GM19468 (cell line): ENCODE data around the gene SRGAP2B.
"Not testable (repeated sequence)": the region's sequence is repeated elsewhere in the genome, so short reads cannot be mapped to it uniquely, and the experiment has no call there.

Source experiments
- ATAC-seq: cut with Tn5 transposase; IDR thresholded peaks from one replicate; pipeline ENCODE4 v1.9.1; 2021; ENCODE audit warnings: mild to moderate bottlenecking, moderate library complexity, moderate number of reproducible peaks; ENCODE audit not compliant: unreplicated experiment; ENCODE audit errors: extremely low read depth

SRGAP2B gene

DNA sequence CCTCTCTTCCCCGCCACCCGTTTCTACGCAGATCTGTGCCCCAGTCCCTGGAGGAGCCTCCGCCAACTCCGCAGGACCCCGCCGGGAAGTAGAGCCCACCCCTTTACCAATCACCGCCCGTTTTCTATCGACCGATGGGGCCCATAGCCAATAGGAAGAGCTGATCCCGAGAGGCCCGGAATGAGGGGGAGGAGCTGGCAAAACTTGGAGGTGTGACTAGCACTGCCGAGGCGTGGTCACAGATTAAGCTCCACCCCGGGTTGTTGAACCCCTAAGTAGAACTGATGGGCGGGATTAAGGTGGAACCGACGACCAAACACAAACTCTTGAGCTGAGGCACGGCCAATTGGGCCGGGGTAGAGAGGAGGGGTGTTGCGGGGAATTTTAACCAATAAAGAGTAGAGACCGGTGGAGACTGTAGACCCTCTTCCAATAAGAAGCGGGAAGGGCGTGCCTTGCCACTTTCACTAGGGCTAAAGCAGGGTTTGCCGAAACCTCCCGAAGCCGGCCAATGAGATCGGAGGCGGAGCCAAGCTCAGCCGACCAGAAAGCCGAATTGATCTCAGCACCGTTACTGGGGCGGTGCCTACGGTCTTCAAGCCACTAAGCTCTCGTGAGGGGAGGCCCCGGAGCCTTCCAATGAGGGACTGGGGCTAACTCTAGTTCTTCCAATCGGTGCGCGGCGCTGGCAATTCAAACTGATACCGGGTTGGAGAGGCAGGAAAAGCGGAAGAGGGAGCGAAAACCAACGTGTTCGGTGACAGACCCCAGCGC, at the start of gene SRGAP2B, which contains the start of gene FAM72D:
Gene SRGAP2B, minus strand, starts transcription at position 45 of the 774 bp plus-strand sequence. CDS start 2,427 bp downstream, outside the sequence.
Gene FAM72D, plus strand, starts transcription at position 691 of the 774 bp plus-strand sequence. CDS start 874 bp downstream, outside the sequence.
- peak; percentile 92 for ATAC-seq

DNA sequence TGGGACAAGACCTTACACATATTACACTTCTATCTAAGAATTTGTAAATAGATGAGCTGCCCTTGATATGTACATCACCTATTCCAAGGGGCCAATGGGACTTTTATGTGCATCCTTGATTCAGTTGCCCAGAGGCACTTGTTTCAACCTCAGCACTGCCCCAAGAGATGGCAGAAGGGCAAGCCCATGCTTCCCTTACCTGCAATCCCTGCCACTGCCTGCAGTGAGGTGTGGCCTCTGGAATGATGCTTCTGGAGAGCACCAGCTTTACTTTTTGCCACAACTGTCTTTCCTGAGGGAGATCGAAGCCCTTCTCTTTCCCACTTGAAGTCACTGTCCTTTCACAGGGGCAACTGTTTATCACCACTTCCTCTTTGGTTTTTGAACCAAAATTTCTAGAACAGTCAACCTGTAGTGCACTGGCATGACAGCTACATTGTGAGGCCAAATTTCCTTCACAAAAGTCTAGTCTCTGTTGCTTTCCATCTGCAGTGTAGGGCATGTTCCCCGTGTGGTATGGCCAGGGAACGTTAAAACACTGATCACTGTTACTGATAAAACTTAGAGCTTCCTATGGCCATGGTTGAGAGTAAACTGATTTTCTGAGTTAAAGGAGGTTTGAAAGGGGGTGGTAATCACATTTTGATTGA, 49.3 kb upstream of the SRGAP2B start:
- not testable (repeated sequence) for ATAC-seq

DNA sequence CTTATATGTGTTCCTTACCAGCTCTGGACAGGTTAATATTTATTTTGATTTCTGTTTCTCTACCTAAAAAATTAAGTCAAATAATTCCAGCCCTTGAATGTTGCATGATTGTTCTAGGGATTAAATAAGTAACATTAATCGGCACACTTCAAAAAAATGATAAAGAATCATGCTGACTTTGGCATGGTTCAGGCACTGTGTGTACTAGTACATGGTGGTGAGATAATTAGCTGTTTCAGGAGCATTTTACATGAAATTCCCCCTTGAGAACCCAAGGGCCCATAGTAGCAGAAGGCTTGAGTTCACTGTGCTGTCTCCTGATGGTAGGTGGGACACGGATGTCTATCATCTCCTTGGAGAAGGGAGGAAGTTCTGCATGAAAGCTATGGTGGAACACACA, 45.4 kb upstream of the SRGAP2B start:
- ATAC-seq = not testable (repeated sequence)

DNA sequence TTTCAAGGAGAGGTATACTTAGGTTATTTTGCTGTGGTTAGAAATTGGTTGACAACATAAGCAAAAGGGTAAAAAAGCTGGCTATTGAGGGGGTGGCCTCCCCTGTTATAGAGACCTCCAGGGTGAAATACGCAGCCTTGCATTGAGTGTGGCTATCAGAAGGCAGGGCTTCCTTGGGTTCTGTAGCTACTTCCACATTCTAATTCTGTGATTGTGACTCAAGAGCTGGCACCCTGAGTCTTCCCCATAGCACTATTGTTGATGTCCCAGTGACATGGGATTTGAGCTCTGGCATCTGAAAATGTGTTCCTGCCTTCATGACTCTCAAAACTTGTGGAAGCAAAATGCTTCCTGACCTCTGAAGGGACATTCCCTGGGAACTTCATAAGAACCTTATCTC, 39.3 kb upstream of the SRGAP2B start:
- not testable (repeated sequence) for ATAC-seq

DNA sequence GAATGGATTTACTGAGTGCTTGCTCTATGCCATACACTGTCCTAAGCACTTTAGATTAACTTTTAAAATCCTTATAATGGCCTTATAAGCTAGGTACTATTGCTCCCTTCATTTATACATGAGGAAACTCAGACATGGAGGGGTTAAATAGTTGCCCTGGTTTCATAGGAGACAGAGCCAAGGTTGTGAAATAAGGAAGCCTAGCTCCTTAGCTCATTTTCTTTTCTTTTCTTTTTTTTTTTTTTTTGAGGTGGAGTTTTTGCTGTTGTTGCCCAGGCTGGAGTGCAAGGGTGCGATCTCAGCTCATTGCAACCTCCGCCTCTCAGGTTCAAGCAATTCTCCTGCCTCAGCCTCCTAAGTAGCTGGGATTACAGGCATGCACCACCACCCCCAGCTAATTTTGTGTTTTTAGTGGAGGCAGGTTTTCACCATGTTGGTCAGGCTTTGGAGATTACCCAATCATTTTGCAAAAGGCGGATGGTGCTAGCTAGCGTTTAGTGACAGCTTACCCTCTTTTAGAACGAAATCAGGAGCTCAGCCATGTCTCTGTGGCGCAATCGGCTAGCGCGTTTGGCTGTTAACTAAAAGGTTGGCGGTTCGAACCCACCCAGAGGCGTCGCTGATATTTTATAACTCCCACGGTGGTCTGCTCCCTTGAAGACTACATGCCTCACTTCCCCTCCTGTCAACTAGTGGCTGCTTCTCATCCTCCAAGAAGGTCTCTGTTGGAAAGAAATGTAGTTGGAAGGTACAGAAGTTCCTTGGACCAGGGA, 33.8 kb upstream of the SRGAP2B start:
- not testable (repeated sequence) for ATAC-seq

DNA sequence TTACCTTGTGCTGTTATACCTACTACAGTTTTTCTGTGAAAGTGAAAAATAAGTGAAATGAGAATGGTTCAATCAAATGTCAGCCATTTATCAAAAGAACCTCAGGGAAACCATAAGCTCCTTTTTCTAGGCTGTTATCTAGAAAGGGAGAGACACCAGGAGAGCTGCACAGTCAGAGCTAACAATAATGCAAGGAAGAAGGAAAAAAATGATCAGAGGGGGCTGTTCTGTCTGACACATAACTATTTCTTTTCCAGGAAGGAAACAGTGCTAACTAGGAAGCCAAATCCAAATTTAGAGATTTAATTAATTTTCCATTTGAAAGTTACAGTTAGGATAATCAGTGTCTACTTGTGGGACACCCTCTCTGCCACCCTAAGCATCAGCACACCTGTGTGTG, 32.0 kb upstream of the SRGAP2B start:
- ATAC-seq = not testable (repeated sequence)

DNA sequence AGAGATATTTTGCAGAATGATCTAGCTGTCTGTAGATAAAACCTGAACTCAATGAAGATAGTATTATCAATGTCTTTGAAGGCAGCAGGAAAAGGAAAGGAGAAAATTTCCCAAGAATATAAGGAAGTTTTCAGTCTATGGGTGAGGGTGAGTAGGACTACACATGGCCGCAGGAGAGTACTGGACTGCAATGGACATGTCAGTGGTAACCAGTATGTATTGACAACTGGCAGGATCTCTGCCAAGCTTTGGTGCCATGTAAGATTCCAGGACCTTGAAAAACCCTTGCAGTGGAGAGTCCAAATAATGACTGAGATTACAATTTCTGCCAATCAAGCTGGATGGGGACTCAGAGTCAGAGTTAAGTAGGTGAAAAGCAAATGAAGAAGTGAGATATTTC, 30.0 kb upstream of the SRGAP2B start:
- not testable (repeated sequence) for ATAC-seq

DNA sequence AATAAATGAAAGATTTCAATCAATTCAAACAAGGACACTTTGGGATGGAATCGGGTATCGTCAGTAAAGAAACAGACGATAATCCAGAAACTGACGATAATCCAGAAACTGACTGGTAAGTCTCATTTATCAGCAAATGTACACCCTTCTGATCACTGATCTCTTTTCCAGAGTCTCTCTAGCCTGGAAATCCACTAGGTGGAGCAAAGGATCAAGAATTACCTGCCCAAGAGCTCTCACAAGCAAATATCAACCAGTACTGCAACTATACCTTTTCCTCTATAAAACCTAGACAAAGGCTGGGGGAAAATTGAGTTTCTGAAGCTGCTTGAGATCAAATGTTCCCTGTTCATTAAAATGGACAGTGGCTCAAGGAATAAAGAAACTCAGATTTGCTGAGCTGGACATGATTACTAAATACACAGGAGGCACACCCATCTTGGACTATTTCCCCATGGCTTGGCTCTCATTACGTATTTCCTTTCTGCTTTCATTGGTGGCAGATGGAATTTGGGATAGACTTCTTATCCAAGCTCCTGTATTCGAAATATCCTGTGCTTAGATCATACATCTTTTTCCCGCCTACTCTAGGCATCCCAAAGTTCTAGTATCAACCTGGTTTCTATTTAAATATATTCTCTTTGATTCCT, 29.0 kb upstream of the SRGAP2B start:
- ATAC-seq = not testable (repeated sequence)

DNA sequence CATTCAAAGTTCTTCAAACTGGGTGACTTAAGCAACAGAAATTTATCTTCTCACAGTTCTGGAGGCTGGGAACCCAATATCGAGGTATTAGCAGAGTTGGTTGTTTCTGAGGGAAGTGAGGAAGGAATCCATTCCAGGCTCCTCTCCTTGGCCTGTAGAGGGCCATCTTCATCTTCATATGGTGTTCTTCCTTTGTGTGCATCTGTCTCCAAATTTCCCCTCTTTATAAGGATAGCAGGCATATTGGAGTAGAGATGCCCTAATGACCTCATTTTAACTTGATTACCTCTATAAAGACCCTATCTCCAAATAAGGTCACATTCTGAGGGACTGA, 27.9 kb upstream of the SRGAP2B start:
- not testable (repeated sequence) for ATAC-seq

DNA sequence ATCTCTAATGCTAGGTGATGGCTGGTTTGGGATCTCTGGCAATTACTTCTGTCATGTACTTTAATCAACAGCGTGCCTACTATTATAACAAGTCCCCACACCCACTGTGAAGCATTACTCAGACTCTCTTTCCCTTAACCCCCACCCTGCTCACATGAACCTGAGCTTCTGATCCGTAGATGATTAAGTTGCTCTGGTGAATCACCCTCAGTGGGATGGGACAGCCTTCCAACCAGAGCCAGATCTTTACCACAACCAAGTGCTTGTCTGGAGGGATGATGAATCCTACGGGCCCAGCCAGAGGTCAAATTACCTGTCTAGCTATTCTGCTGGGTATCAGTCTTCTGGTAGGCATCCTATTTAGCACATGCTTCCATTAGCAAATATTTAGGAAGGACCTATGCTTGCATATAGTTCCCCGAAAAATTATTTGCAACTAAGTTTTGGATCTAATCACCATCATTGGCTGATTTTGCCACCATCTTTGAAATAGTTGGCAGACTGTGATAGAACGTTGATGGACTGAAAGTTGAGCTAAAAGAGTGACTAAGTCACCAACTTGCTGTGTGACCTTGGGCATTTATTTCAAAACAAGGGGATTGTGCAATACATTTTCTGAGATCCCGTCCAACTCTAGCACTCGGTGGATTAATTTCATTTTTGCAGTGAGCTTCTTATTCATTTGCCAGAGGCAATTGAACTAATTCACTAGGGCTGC, 27.4 kb upstream of the SRGAP2B start:
- ATAC-seq = not testable (repeated sequence)

DNA sequence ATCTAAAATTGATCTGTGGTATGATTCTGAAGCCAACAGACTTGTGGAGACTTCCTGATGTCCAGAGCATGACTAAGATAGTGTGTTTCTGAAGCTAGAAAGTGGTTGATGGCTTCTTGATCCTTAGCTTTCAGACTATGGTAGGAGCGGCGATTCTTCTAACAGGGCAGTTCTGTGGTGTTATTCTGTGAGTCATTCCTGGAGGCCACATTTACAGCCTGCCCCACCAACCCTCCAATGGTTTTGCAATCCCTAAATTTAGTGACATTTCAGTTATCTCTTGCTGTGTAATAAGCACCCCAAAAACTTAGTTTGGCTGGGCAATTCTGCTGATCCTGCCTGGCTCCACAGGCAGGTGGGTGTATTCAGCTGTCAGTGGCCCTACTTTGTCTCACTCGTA, 24.7 kb upstream of the SRGAP2B start:
- ATAC-seq = not testable (repeated sequence)

DNA sequence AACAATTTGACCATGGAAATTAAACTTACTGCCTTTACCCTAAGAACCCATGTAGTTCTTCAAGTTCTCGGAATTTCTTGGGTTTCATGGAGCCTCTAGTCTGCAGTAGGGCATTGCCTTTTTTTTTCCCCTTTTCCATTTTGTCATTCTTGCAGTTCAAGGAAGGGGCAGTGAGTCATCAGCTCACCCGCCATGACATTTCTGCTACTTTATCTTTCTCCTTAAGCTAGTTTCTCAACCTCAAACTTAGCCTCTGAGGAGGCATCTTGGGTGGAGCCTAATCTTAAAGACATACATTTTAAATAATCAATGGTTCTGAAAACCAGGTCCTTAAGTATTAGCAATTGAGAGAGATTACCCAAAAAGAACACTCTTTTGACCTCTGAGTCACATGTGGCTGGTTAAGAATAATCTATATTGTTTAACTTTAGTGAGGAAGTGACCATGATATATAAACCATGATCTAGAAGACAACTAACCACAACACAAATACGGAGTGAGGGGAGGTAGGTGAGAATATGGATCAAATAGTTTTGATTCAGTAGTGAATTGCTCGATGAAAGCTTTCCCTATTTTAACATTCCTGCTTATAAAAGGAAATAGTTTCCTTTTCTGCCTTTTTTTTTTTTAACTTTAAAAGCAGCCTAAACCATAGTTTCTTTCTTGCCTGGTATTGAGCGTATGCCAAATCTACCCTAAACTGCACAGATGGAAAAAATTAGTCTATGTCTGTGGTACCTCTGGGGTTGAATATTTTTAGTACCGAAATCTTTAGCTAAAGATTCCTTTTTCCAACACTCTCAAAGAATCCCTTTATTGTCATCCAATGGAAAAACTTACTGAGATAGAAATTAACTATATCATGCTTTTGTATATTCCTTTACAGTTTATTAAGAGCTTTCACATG, 20.7 kb upstream of the SRGAP2B start:
- ATAC-seq = not testable (repeated sequence)

DNA sequence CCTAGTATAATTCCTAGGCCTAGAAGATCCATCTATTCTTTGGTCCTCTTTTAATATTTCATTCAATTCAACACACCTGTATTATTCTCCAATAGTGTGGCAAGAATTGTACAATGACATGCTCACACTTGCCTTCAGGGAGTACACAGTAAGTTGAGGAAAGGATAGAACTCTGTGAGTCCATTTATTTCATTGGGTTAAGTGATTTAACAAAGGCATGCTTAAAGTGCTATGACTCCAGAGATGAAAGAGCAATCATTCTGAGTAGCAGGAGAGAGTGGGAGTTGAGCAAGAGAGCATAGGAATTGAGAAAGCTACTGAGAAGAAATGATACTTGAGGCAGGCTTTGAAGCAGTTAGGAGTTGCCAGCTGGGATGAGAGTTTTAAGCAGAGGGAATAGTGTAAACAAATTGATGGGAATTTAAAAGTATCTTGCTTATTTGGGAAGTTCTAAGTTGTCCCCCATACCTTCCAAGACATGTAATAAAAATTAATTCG, 19.5 kb upstream of the SRGAP2B start:
- not testable (repeated sequence) for ATAC-seq

DNA sequence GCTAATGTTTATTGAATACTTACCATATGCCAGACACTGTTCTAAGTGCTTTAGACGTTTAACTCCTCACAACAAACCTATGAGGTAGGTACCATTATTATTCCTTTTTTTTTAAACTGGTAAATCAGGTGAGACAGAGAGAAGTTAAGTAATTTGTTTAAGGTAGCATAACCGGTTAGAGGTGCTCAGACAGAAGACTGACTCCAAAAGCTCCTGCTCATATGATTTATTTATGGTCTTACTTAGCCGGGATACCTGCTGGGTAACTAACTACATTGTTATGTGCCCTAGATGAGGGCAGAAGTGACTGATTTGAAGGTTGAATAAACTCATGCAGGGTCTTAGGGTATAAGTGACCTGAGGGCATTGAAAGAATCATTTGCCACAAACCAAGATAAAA, 17.6 kb upstream of the SRGAP2B start:
- not testable (repeated sequence) for ATAC-seq

DNA sequence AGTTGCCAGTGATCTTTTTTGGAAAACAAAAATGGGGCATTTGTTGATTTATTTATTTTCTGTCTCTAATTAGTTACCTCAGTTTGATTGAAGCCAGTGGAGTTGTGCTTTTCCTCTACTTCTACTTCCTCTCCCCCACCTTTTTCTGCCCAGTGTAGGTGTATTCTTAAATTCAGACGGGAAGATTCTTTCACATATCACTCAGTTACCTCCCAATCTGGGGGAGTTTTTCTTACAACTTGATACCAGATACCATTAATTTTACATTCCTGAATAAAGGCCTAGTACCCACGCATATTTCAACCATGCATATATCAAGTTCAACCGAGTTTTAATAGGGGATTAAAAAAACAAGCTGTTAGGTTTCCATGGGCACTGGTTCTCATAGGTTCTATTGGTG, 16.5 kb upstream of the SRGAP2B start:
- not testable (repeated sequence) for ATAC-seq

DNA sequence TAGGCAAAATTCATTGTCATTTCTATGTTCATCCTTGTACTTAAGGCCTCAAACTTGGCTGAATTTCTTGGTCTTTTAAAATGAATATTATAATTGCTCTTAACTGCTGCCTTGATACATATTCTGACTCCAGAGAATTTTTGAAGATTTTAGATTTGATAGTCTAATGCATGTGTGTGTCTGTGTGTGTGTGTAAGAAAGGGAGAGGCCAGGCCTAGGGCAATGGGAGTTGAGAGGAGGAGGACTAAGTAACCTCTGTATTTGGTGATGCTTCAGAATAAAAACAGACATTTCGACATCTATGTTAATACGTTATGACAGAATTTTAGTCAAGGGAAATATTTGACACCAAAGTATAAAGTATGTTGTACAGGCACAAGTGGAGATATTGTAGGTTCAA, 8.2 kb upstream of the SRGAP2B start:
- not testable (repeated sequence) for ATAC-seq

DNA sequence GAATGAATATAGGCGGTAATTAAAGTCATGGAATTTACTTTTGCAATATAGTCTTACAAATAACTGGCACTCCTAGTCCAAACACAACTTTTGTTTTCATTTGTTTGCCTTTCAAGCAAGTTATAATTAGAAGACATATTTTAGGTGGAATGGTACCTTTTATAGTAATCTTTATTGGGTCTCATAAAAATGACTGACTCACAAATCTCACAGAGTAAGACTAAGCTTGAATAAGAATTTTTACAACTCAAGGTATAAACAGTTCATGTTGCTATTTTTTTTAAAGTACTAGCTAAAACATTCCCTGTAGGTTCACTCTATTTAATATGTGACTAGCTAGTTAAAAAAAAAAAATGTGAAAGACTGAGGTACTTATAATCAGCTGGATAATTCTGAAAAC, 6.6 kb upstream of the SRGAP2B start:
- not testable (repeated sequence) for ATAC-seq

DNA sequence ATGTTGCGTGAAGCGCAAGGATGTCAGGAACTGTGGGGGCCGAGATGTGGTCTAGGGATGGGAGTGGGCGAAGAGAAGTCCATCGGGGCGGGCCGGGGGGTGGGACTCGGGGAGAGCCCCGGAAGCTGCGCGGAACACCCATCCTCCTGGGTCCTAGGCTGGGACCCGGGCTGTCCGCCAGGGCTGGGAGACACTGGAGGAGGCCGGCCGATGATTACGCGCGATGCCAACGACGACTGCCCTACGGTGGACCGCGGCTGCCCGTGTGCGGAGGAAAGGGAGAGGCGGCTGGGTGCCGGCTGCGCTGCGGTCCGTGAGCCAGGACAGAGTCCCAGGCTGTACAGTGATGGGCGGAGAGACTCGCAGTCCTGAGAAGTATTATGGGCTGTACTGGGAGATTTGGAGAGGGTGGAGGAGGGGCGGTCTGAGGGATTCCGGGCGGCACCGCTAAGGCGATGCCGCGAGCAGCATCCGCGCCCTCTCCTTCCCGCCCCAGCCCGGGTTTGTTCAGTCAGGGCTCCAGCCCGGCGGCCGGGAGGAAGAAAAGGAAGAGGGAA, 395 bp downstream of the SRGAP2B start:
- not testable (repeated sequence) for ATAC-seq
